GM21528 (cell line): ENCODE measurements around the gene WDR86.

Experiments
- ATAC-seq: cut with Tn5 transposase; IDR thresholded peaks from one replicate; pipeline ENCODE4 v1.9.1; 2021; ENCODE audit warnings: mild to moderate bottlenecking, moderate library complexity; ENCODE audit not compliant: unreplicated experiment, low FRiP score

Gene WDR86

GRCh38 chr7:151363182-151363581 lies 46.7 kb downstream of the WDR86 start:
- no peak for ATAC-seq

- ATAC-seq = no peak
Observed at GRCh38 chr7:151361193-151361959, 48.5 kb downstream of the WDR86 start.

- no peak for ATAC-seq
Observed at GRCh38 chr7:151352512-151352911, 57.3 kb downstream of the WDR86 start.

GRCh38 chr7:151351967-151352366 lies 57.9 kb downstream of the WDR86 start:
- ATAC-seq = peak; percentile 31

- no peak for ATAC-seq
Observed at GRCh38 chr7:151351027-151351426, 58.8 kb downstream of the WDR86 start.

- ATAC-seq = peak; percentile 41
Observed at GRCh38 chr7:151349507-151349853, 60.4 kb downstream of the WDR86 start.

- no peak for ATAC-seq
Observed at GRCh38 chr7:151348970-151349369, 60.9 kb downstream of the WDR86 start.

GRCh38 chr7:151347200-151347599 lies 62.6 kb downstream of the WDR86 start:
- no peak for ATAC-seq

- ATAC-seq = no peak
Observed at GRCh38 chr7:151346470-151346769, 63.4 kb downstream of the WDR86 start.

- no peak for ATAC-seq
Observed at GRCh38 chr7:151345576-151346469, 64.0 kb downstream of the WDR86 start.

- no peak for ATAC-seq
Observed at GRCh38 chr7:151343516-151343915, 66.3 kb downstream of the WDR86 start.

- no peak for ATAC-seq
Observed at GRCh38 chr7:151342811-151343210, 67.0 kb downstream of the WDR86 start.

GRCh38 chr7:151342102-151342646 lies 67.7 kb downstream of the WDR86 start:
- peak; percentile 50 for ATAC-seq

GRCh38 chr7:151341357-151342101 lies 68.3 kb downstream of the WDR86 start, which contains the start of gene NUB1:
TSS of gene NUB1 (plus strand) at chr7:151341812. CDS start at chr7:151345350, 3,538 bp downstream.
- peak; percentile 62 for ATAC-seq

- peak; percentile 3 for ATAC-seq
Observed at GRCh38 chr7:151340794-151341356, 69.0 kb downstream of the WDR86 start.

- ATAC-seq = no peak
Observed at GRCh38 chr7:151339651-151340382, 70.0 kb downstream of the WDR86 start.

GRCh38 chr7:151338809-151339208 lies 71.0 kb downstream of the WDR86 start:
- ATAC-seq = no peak

GRCh38 chr7:151337346-151337745 lies 72.5 kb downstream of the WDR86 start:
- ATAC-seq = no peak

GRCh38 chr7:151336027-151336708 lies 73.7 kb downstream of the WDR86 start:
- ATAC-seq = no peak
